Nephron (organoid): ENCODE measurements around the gene KCNQ1.

Experiments
- H3K27ac Mint-ChIP-seq, 3 experiments: 2 replicates each; pipeline ENCODE4 v1.8.0; 2020; ENCODE audit warnings: mixed read lengths in 3 of 3, mild to moderate bottlenecking in 2 of 3, moderate library complexity in 1 of 3
- H3K27me3 Mint-ChIP-seq: 2 replicates; pipeline ENCODE4 v1.8.0; 2021; ENCODE audit warnings: low read depth, mild to moderate bottlenecking, moderate library complexity, mixed read lengths
- H3K36me3 Mint-ChIP-seq: 2 replicates; pipeline ENCODE4 v1.8.0; 2020; ENCODE audit warnings: low read depth, mixed read lengths
- H3K4me1 Mint-ChIP-seq: 2 replicates; pipeline ENCODE4 v1.8.0; 2020; ENCODE audit warnings: mixed read lengths
- H3K4me3 Mint-ChIP-seq, 3 experiments: 2 replicates each; pipeline ENCODE4 v1.8.0; 2020; ENCODE audit warnings: mild to moderate bottlenecking in 3 of 3, mixed read lengths in 3 of 3, moderate library complexity in 2 of 3
- H3K9me3 Mint-ChIP-seq: 2 replicates; pipeline ENCODE4 v1.8.0; 2020; ENCODE audit warnings: mixed read lengths
- TF ChIP-seq, protein P1 (sequence below), 3 experiments: fragments of 200-600 bp; sonication (generic); IDR thresholded peaks; one replicate each; pipeline ENCODE4 v1.5.0; 2021; ENCODE audit warnings: antibody characterized with exemption in 3 of 3; ENCODE audit not compliant: unreplicated experiment in 3 of 3

KCNQ1 gene

DNA sequence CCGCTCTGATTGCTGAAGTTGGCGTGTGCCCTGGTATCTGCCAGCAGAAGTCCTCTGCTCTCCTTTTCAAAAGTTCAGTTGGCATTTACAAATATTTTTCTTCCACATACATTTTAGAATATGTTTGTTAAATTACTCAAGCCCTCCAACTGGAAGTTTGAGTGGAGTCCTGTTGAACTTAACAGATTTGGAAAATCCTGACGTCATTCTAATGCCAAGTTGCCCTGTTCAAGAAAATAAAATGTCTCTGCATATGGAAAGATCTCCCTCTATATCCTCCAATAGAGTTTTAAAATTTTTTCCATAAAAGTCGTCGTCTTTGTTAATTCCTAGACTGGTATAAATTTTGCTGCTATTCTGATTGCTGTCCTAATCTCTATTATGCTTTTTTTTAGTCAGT, 251.6 kb downstream of the KCNQ1 start:
- peak overlapping the region; percentile 78 to 86 (median 83) for H3K27ac Mint-ChIP-seq
- no peaks in the 10 kb centered on the region for H3K9me3 Mint-ChIP-seq
- peak overlapping the region; percentile 93 to 96 (median 94) for H3K4me3 Mint-ChIP-seq
- peaks cover 9% of the 10 kb centered on the region for H3K36me3 Mint-ChIP-seq
- H3K4me1 Mint-ChIP-seq = peaks cover 77% of the 10 kb centered on the region
- TF ChIP-seq, protein P1, sequence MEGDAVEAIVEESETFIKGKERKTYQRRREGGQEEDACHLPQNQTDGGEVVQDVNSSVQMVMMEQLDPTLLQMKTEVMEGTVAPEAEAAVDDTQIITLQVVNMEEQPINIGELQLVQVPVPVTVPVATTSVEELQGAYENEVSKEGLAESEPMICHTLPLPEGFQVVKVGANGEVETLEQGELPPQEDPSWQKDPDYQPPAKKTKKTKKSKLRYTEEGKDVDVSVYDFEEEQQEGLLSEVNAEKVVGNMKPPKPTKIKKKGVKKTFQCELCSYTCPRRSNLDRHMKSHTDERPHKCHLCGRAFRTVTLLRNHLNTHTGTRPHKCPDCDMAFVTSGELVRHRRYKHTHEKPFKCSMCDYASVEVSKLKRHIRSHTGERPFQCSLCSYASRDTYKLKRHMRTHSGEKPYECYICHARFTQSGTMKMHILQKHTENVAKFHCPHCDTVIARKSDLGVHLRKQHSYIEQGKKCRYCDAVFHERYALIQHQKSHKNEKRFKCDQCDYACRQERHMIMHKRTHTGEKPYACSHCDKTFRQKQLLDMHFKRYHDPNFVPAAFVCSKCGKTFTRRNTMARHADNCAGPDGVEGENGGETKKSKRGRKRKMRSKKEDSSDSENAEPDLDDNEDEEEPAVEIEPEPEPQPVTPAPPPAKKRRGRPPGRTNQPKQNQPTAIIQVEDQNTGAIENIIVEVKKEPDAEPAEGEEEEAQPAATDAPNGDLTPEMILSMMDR (IDR thresholded peaks at IDR 0.05; ENCODE audit: unreplicated experiment in 3 of 3) = no peak
- no peaks in the 10 kb centered on the region for H3K27me3 Mint-ChIP-seq

DNA sequence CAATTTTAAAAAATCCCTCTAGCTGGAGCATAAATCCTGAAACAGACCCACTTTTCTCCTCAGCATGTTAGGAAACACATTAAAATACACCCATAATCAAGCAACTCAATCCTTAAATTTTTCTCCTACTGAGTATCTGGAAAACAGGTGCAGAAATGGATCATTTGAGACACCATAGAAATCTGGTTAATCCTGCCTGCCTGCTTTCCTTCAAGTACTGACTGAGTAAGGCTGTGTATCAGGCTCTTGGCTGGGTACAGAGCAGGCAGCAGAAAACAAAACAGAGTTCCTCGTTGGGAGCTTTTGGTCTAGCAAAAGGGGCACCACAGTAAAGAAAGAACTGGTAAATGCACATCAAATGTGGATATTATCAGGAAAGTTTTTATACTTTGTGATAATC, 253.1 kb downstream of the KCNQ1 start:
- peaks cover 5% of the 10 kb centered on the region for H3K36me3 Mint-ChIP-seq
- TF ChIP-seq, protein P1 (IDR thresholded peaks at IDR 0.05; ENCODE audit: unreplicated experiment in 3 of 3) = no peak
- peaks cover 77% of the 10 kb centered on the region for H3K4me1 Mint-ChIP-seq
- H3K9me3 Mint-ChIP-seq = no peaks in the 10 kb centered on the region
- H3K27me3 Mint-ChIP-seq = no peaks in the 10 kb centered on the region
- H3K27ac Mint-ChIP-seq = peak overlapping the region; percentile 83 to 86 (median 85)
- peak overlapping the region; percentile 93 to 96 (median 94) for H3K4me3 Mint-ChIP-seq

DNA sequence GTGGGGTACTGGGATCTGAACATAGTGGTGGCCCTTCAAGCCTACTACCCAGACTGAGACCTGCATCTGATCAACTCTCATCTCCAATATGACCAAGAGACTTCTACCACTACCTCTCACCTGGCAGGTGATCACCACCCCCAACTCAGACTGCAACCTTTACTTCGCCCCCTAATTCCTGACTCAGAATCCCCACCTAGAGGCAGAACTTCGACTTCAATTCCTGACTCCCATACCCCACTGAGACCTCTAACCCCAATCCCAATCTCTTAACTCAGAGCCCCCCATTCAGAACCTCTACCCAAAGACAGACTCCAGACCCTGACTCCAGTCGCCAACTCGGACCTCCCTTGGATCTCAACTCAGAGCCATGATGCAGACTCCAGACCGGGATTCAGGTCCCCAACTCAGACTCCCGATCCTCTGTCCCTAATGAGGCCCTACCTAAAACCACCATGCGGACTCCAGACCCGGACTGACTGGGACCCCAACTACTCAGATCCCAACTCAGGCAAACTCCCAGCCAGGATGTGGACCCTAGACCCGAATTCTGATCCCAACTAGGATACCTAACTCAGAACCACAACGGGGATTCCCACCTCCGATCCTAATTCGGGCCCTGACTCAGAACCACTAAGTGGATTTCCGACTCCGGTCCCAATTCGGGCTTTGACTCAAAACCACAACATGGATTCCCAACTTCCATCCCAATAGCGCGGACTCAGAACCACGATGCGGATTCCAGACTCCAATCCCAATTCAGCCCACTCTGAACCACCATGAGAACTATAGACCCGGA, 253.8 kb downstream of the KCNQ1 start:
- peak overlapping the region; percentile 93 to 96 (median 94) for H3K4me3 Mint-ChIP-seq
- no peaks in the 10 kb centered on the region for H3K27me3 Mint-ChIP-seq
- H3K27ac Mint-ChIP-seq = peak overlapping the region; percentile 83 to 86 (median 85)
- no peaks in the 10 kb centered on the region for H3K9me3 Mint-ChIP-seq
- H3K4me1 Mint-ChIP-seq = peaks cover 80% of the 10 kb centered on the region
- TF ChIP-seq, protein P1 (IDR thresholded peaks at IDR 0.05; ENCODE audit: unreplicated experiment in 3 of 3) = no peak
- peaks cover 5% of the 10 kb centered on the region for H3K36me3 Mint-ChIP-seq

DNA sequence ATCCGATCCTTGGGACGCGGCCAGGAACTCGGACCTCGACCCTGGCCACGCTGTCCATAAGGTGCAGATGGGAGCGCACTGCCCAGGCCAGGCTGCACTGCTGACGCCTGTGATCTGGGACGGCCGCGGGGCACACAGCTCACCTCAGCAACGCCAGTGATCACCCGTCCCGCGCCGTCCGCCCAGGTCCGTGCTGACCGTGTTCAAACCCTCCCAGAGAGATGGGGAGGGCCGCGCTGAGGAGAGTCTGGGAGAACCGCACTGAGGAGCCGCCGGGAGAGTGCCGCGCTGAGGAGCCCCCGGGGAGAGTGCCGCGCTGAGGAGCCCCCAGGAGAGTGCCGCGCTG, 254.3 kb downstream of the KCNQ1 start:
- TF ChIP-seq, protein P1 (IDR thresholded peaks at IDR 0.05; ENCODE audit: unreplicated experiment in 3 of 3) = no peak
- Mint-ChIP-seq H3K27me3 (no peaks in the 10 kb centered on the region), H3K36me3 (peaks cover 5% of the 10 kb centered on the region), H3K4me3 (peak overlapping the region; percentile 93 to 96 (median 94)), H3K9me3 (no peaks in the 10 kb centered on the region), H3K27ac (peak overlapping the region; percentile 83 to 86 (median 85)), H3K4me1 (peaks cover 81% of the 10 kb centered on the region)

DNA sequence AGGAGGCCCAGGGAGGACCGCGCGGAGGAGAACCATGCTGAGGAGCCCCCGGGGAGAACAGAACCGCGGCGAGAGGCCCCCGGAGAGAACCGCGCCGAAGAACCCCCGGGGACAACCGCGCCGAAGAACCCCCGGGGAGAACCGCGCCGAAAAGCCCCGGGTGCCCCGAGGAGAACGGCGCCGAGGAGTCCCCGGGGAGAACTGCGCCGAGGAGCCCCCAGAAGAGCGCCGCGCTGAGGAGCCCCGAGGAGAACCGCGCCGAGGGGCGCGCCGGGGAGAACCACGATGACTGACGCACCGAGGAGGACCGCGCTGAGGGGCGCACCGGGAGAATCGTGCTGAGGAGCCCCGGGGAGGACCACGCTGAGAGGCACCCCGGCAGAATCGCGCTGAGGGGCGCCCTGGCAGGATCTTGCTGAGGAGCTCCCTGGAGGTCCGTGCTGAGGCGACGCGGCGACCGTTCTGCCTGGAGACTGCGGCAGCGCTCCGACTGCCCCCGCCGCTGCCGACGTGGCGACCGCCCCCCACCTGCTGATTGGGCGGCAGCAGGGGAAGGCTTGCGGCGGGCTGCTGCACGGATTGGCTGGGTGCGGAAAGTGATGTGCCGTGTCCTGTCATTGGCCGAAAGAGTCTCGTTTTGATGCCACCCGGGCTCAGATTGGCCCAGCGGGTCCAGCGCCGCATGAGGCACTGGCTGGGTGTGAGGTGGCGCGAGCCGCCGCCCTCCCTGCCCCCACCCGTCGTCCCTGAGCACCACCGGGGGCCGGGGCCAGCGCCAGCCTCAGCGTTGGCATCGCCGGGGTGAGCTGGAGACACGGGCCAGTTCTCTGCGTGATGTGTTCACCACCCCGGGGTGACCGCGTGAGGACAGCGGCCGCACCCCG, 255.0 kb downstream of the KCNQ1 start, which contains the start of gene KCNQ1OT1:
Gene KCNQ1OT1 (minus strand): TSS at position 464 of the 884 bp plus-strand sequence.
- H3K4me3 Mint-ChIP-seq = peak within 1 kb of the TSS; percentile 93 to 96 (median 94)
- H3K27me3 Mint-ChIP-seq = no peaks in the 10 kb centered on the region
- peaks cover under 1% of the 10 kb centered on the region for H3K36me3 Mint-ChIP-seq
- H3K27ac Mint-ChIP-seq = peak within 1 kb of the TSS; percentile 85 to 99 (median 95)
- peaks cover 81% of the 10 kb centered on the region for H3K4me1 Mint-ChIP-seq
- H3K9me3 Mint-ChIP-seq = no peaks in the 10 kb centered on the region
- TF ChIP-seq, protein P1 (IDR thresholded peaks at IDR 0.05; ENCODE audit: unreplicated experiment in 3 of 3) = no peak
